ENCODE measurements around the gene GNB5.

GRCh38 chr15:52113235-52113634, 78.0 kb downstream of the GNB5 start:
- TF ChIP-seq, protein P1, sequence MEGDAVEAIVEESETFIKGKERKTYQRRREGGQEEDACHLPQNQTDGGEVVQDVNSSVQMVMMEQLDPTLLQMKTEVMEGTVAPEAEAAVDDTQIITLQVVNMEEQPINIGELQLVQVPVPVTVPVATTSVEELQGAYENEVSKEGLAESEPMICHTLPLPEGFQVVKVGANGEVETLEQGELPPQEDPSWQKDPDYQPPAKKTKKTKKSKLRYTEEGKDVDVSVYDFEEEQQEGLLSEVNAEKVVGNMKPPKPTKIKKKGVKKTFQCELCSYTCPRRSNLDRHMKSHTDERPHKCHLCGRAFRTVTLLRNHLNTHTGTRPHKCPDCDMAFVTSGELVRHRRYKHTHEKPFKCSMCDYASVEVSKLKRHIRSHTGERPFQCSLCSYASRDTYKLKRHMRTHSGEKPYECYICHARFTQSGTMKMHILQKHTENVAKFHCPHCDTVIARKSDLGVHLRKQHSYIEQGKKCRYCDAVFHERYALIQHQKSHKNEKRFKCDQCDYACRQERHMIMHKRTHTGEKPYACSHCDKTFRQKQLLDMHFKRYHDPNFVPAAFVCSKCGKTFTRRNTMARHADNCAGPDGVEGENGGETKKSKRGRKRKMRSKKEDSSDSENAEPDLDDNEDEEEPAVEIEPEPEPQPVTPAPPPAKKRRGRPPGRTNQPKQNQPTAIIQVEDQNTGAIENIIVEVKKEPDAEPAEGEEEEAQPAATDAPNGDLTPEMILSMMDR (IDR thresholded peaks at IDR 0.05 in 8 of 11, conservative IDR thresholded peaks at IDR 0.05 in 3 of 11): no peak
- TF ChIP-seq POLR2A (IDR thresholded peaks at IDR 0.05) (no peak), POLR2AphosphoS5 (IDR thresholded peaks at IDR 0.05) (no peak)
